PC-3 (cell line): ENCODE measurements around the gene MPV17L2.

Experiments used
- CTCF ChIP-seq: fragments of 300-600 bp; sonication (generic); conservative IDR thresholded peaks from 2 replicates; pipeline ENCODE4 v1.5.1; 2017; ENCODE audit warnings: antibody characterized with exemption, low read depth, mild to moderate bottlenecking, low read length
- EZH2phosphoT487 ChIP-seq: fragments of 300-600 bp; sonication (generic); IDR thresholded peaks from 2 replicates; pipeline ENCODE4 v1.6.1; 2018; ENCODE audit warnings: mild to moderate bottlenecking, antibody characterized with exemption, low read length, borderline replicate concordance

- TF ChIP-seq EZH2phosphoT487 (no peak), CTCF (no peak)
Observed at GRCh38 chr19:18185538-18185937, 7.5 kb upstream of the MPV17L2 start.
